H1 (cell line): Measurements from ENCODE around the gene LAG3. TPM values are rescaled to one million over a fixed set of nuclear protein-coding genes. Genes with fewer than 3 reads are reported as not detected.

Experiments
- CTCF ChIA-PET: fragments of 300-600 bp; sonication (Branson Sonifier 250); formaldehyde crosslinking; loops from one replicate; lab custom pipeline; 2021; ENCODE audit not compliant: partially characterized antibody; lab: Charles Lee
- POLR2A ChIA-PET: fragments of 300-600 bp; sonication (Branson Sonifier 250); formaldehyde crosslinking; loops from one replicate; lab custom pipeline; 2021; ENCODE audit warnings: inconsistent platforms; ENCODE audit not compliant: partially characterized antibody; lab: Charles Lee
- DNase-seq, 2 experiments: peaks; one replicate each; pipeline versions ENCODE4 v3.0.0 to v3.0.0-alpha.2; 2010 to 2022; ENCODE audit warnings: low spot score in 2 of 2, low read depth in 1 of 2, mixed read lengths in 1 of 2
- FAIRE-seq: peaks from 2 replicates; lab custom pipeline; 2011; peaks lifted over from hg19 to GRCh38; lab: Jason Lieb, UNC
- H2AFZ ChIP-seq: 2 replicates; pipeline ENCODE4 v1.8.1; 2012; ENCODE audit warnings: low read length, inconsistent platforms
- H2AK5ac ChIP-seq: 2 replicates; pipeline ENCODE4 v1.6.1; 2013; ENCODE audit warnings: low read depth, low read length
- H2BK120ac ChIP-seq: replicated peaks from 2 replicates; pipeline ENCODE3; 2013; ENCODE audit warnings: low read depth, low read length, inconsistent platforms
- H2BK12ac ChIP-seq: 2 replicates; pipeline ENCODE4 v1.6.1; 2013; ENCODE audit warnings: low read depth, low read length
- H2BK15ac ChIP-seq: 2 replicates; pipeline ENCODE4 v1.6.1; 2013; ENCODE audit warnings: low read length
- H2BK20ac ChIP-seq: 2 replicates; pipeline ENCODE4 v1.6.1; 2013; ENCODE audit warnings: low read length
- H2BK5ac ChIP-seq: 2 replicates; pipeline ENCODE4 v1.6.1; 2013; ENCODE audit warnings: low read depth, low read length
- H3K14ac ChIP-seq: 2 replicates; pipeline ENCODE4 v1.6.1; 2013; ENCODE audit warnings: inconsistent platforms; ENCODE audit not compliant: insufficient read length
- H3K18ac ChIP-seq: 2 replicates; pipeline ENCODE4 v1.6.1; 2013; ENCODE audit warnings: low read length; ENCODE audit errors: extremely low read depth
- H3K23ac ChIP-seq: 2 replicates; pipeline ENCODE4 v1.6.1; 2013; ENCODE audit warnings: inconsistent platforms; ENCODE audit not compliant: insufficient read length
- H3K23me2 ChIP-seq: 2 replicates; pipeline ENCODE4 v1.6.1; 2013; ENCODE audit warnings: low read depth, low read length
- H3K27ac ChIP-seq: 2 replicates; pipeline ENCODE4 v1.6.1; 2011; ENCODE audit warnings: low read depth, low read length, inconsistent platforms
- H3K27me3 ChIP-seq, 4 experiments: replicated peaks in 1 of 4; 1 replicate in 1 of 4; 2 replicates in 3 of 4; pipeline versions ENCODE4 v1.6.1 to v1.8.1; 2011 to 2013; ENCODE audit warnings: low read length in 3 of 4, mild to moderate bottlenecking in 3 of 4, inconsistent platforms in 2 of 4, mixed read lengths in 2 of 4, moderate library complexity in 1 of 4; ENCODE audit not compliant: control insufficient read depth in 3 of 4, insufficient read depth in 3 of 4; ENCODE audit errors: extremely low read depth in 1 of 4
- H3K36me3 ChIP-seq, 4 experiments: 2 replicates each; pipeline versions ENCODE4 v1.6.1 to v1.8.1; 2011 to 2013; ENCODE audit warnings: mild to moderate bottlenecking in 4 of 4, low read length in 3 of 4, moderate library complexity in 2 of 4, control low read depth in 1 of 4, inconsistent platforms in 1 of 4; ENCODE audit not compliant: insufficient read depth in 4 of 4, control insufficient read depth in 2 of 4
- H3K4ac ChIP-seq: replicated peaks from 2 replicates; pipeline ENCODE3; 2013; ENCODE audit warnings: low read length, low read depth, mixed read lengths, inconsistent platforms; ENCODE audit not compliant: insufficient read length
- H3K4me1 ChIP-seq, 4 experiments: replicated peaks in 1 of 4; 1 replicate in 1 of 4; 2 replicates in 3 of 4; pipeline versions ENCODE4 v1.6.1 to v1.8.1; 2011 to 2013; ENCODE audit warnings: low read length in 3 of 4, inconsistent platforms in 2 of 4, mixed read lengths in 1 of 4; ENCODE audit not compliant: insufficient read depth in 4 of 4, control insufficient read depth in 3 of 4
- H3K4me2 ChIP-seq, 2 experiments: 2 replicates each; pipeline versions ENCODE4 v1.6.1 to v1.8.1; 2011 to 2013; ENCODE audit warnings: low read depth in 2 of 2, low read length in 2 of 2, control low read depth in 1 of 2, inconsistent platforms in 1 of 2, mild to moderate bottlenecking in 1 of 2; ENCODE audit not compliant: insufficient read depth in 1 of 2
- H3K4me3 ChIP-seq, 4 experiments: fragments of 200-600, 300-600 bp in 1 of 4; sonication (generic), shearing (Covaris generic), sonication (Bioruptor Twin) in 1 of 4; 2 replicates each; pipeline versions ENCODE4 v1.5.1 to v1.8.1; 2011 to 2016; ENCODE audit warnings: low read length in 4 of 4, low read depth in 3 of 4, control low read depth in 2 of 4, inconsistent platforms in 2 of 4, mild to moderate bottlenecking in 2 of 4, mixed read lengths in 1 of 4, moderate library complexity in 1 of 4; ENCODE audit not compliant: insufficient read depth in 2 of 4; ENCODE audit errors: extremely low read depth in 1 of 4
- H3K56ac ChIP-seq: replicated peaks from 2 replicates; pipeline ENCODE3; 2013; ENCODE audit warnings: low read depth, mild to moderate bottlenecking, mixed read lengths, low read length, inconsistent platforms; ENCODE audit not compliant: insufficient read length
- H3K79me1 ChIP-seq: 2 replicates; pipeline ENCODE4 v1.6.1; 2013; ENCODE audit warnings: low read depth, low read length, control low read depth
- H3K79me2 ChIP-seq, 2 experiments: 2 replicates each; pipeline versions ENCODE4 v1.6.1 to v1.8.1; 2012 to 2013; ENCODE audit warnings: low read length in 2 of 2, mild to moderate bottlenecking in 2 of 2, inconsistent platforms in 1 of 2; ENCODE audit not compliant: insufficient read depth in 2 of 2, control insufficient read depth in 1 of 2
- H3K9ac ChIP-seq, 4 experiments: replicated peaks in 1 of 4; 1 replicate in 1 of 4; 2 replicates in 3 of 4; pipeline versions ENCODE4 v1.6.1 to v1.8.1; 2011 to 2013; ENCODE audit warnings: low read depth in 3 of 4, low read length in 3 of 4, control low read depth in 2 of 4, mild to moderate bottlenecking in 2 of 4, moderate library complexity in 2 of 4, inconsistent platforms in 1 of 4; ENCODE audit errors: extremely low read depth in 1 of 4
- H3K9me3 ChIP-seq, 2 experiments: 2 replicates each; pipeline versions ENCODE4 v1.6.1 to v1.8.1; 2012 to 2013; ENCODE audit warnings: mild to moderate bottlenecking in 2 of 2, moderate library complexity in 2 of 2, control low read depth in 1 of 2, inconsistent platforms in 1 of 2, low read depth in 1 of 2, low read length in 1 of 2, mixed read lengths in 1 of 2; ENCODE audit not compliant: insufficient read depth in 2 of 2
- H4K20me1 ChIP-seq, 2 experiments: replicated peaks in 1 of 2; 2 replicates each; pipeline versions ENCODE3 to v1.8.1; 2011 to 2013; ENCODE audit warnings: inconsistent platforms in 2 of 2, low read length in 2 of 2, mild to moderate bottlenecking in 1 of 2; ENCODE audit not compliant: insufficient read depth in 2 of 2, control insufficient read depth in 1 of 2
- H4K5ac ChIP-seq: 2 replicates; pipeline ENCODE4 v1.6.1; 2013; ENCODE audit warnings: low read length, low read depth, mixed read lengths, inconsistent platforms; ENCODE audit not compliant: insufficient read length
- H4K8ac ChIP-seq: 2 replicates; pipeline ENCODE4 v1.8.0; 2013; ENCODE audit warnings: mild to moderate bottlenecking, moderate library complexity, low read length, inconsistent platforms; ENCODE audit not compliant: insufficient read depth; ENCODE audit errors: extremely low read depth
- H4K91ac ChIP-seq: replicated peaks from 2 replicates; pipeline ENCODE3; 2013; ENCODE audit warnings: low read length, mixed read lengths, inconsistent platforms; ENCODE audit not compliant: insufficient read length
- CBX8 ChIP-seq: fragments of 300-800, 300-1000 bp; sonication (generic); IDR thresholded peaks from 2 replicates; pipeline ENCODE4 v1.7.1; 2016; ENCODE audit warnings: low read depth, low read length, borderline replicate concordance
- EGR1 ChIP-seq: IDR thresholded peaks from 2 replicates; pipeline ENCODE4 v1.6.1; 2011; ENCODE audit warnings: low read depth, low read length, borderline replicate concordance
- KDM4A ChIP-seq: IDR thresholded peaks from one replicate; pipeline ENCODE4 v1.7.1; 2012; ENCODE audit warnings: low read depth, mild to moderate bottlenecking, moderate library complexity, low read length, inconsistent platforms; ENCODE audit not compliant: severe bottlenecking
- SIN3A ChIP-seq, 2 experiments: IDR thresholded peaks in 1 of 2; conservative IDR thresholded peaks in 1 of 2; 2 replicates each; pipeline ENCODE4 v1.6.1; 2011 to 2012; ENCODE audit warnings: low read length in 2 of 2, improper control_type of control experiment in 1 of 2, low read depth in 1 of 2, mild to moderate bottlenecking in 1 of 2
- SP2 ChIP-seq: IDR thresholded peaks from 2 replicates; pipeline ENCODE4 v1.6.1; 2012; ENCODE audit warnings: mild to moderate bottlenecking, low read length, inconsistent platforms
- TAF1 ChIP-seq: IDR thresholded peaks from 2 replicates; pipeline ENCODE4 v1.6.1; 2011; ENCODE audit warnings: mild to moderate bottlenecking, low read depth, low read length
- TBP ChIP-seq: IDR thresholded peaks from 2 replicates; pipeline ENCODE4 v1.6.1; 2011; ENCODE audit warnings: low read depth, low read length, improper control_type of control experiment
- TCF12 ChIP-seq: IDR thresholded peaks from 2 replicates; pipeline ENCODE4 v1.6.1; 2011; ENCODE audit warnings: low read depth, mild to moderate bottlenecking, low read length
- WGBS, 2 experiments: shearing (Covaris generic) in 1 of 2; methylation state at CpG; one replicate each; pipeline versions ENCODE4 v1.1.6 to v1.1.7; 2013 to 2015; ENCODE audit warnings: low lambda C conversion rate in 2 of 2, mixed read lengths in 2 of 2, inconsistent platforms in 1 of 2, low coverage in 1 of 2, missing lambda C conversion rate in 1 of 2; ENCODE audit not compliant: insufficient replicate concordance in 2 of 2, insufficient coverage in 1 of 2, insufficient read length in 1 of 2; ENCODE audit errors: extremely low coverage in 1 of 2, missing lambda C conversion rate in 1 of 2; 5-methylcytosine and 5-hydroxymethylcytosine counted together
- polyA plus RNA-seq, 7 experiments: library from polyadenylated mRNA; depleted of rRNA in 3 of 7; stranded (reverse) in 5 of 7; unstranded in 2 of 7; fragments of >200 nt in 5 of 7; fragments of 200-250 nt in 2 of 7; gene quantifications; 1 replicate in 5 of 7; 2 replicates in 1 of 7; 4 replicates in 1 of 7; pipeline versions ENCODE4 v1.2.1 to v1.2.3, GENCODE V29; 2011 to 2013; ENCODE audit warnings: missing spikeins in 2 of 7, mixed read lengths in 2 of 7
- total RNA-seq: library from RNA; stranded (reverse); fragmentation: NEBNext Ultra II Directional; extraction: Animal tissue kit (Norgen Biotek cat#: 25700); gene quantifications from 2 replicates; pipeline ENCODE4 v1.2.1, GENCODE V29; 2021
- TF ChIP-seq, protein P1 (sequence below): IDR thresholded peaks from 2 replicates; pipeline ENCODE4 v1.6.1; 2012; ENCODE audit warnings: inconsistent platforms
- TF ChIP-seq, protein P2 (sequence below): IDR thresholded peaks from 2 replicates; pipeline ENCODE4 v1.6.1; 2011; ENCODE audit warnings: low read length, improper control_type of control experiment

Gene LAG3
- total and polyA plus RNA-seq, 2 of the 8 experiments (the other 6 are each of a cell fraction or from before 2014, with no cell fraction given) = 1.1 to 3.1 TPM

DNA sequence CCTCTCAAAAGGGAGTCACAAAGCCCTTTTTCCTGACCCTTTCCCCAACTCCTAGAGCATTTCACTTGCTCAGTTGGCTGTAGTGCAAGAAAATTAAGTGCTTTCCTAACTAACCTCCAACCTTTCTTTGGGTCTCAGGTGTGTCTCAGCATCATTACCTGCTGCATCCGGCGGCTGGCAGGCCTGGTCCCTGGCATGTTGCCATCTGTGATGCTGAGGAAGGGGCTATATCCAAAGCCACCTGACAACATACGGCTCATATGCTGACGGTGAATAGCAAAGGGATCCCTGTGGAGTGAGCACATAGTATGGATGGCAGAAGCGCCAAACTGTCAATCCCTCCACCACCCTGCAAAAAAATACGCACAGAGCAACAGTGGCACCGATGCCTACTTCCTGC, 20.6 kb upstream of the LAG3 start:
- no peak overlapping the region for H3K4ac ChIP-seq
- H3K27ac ChIP-seq = no peak overlapping the region
- DNase-seq (no peak), FAIRE-seq (no peak)
- H3K23ac ChIP-seq = no peak overlapping the region
- peaks cover 0 to 4% (median 3%) of the 10 kb centered on the region in 4 experiments; a peak in 5 of 7 replicates for H3K4me1 ChIP-seq
- H4K8ac ChIP-seq = no peak overlapping the region
- H3K79me1 ChIP-seq = peaks cover 7% of the 10 kb centered on the region; the same call in 1 of the 2 replicates
- H3K56ac ChIP-seq = no peak overlapping the region
- H4K5ac ChIP-seq = no peak overlapping the region
- peaks cover 28 to 53% (median 48%) of the 10 kb centered on the region in 4 experiments for H3K36me3 ChIP-seq
- H3K4me2 ChIP-seq = peak overlapping the region; percentile 52 to 78
- H3K18ac ChIP-seq = no peak overlapping the region
- H3K4me3 ChIP-seq = peak overlapping the region; percentile 72 to 91 (median 88); a peak in 7 of 8 replicates
- peaks cover 10% of the 10 kb centered on the region for H3K23me2 ChIP-seq
- no peaks in the 10 kb centered on the region for H3K27me3 ChIP-seq
- no peaks in the 10 kb centered on the region; a peak in 1 of 4 replicates for H3K9me3 ChIP-seq
- CTCF ChIA-PET = interaction anchor here (1.2 to 16.3 kb wide), 13 partner anchors 11 to 133 kb away, joined by 3 to 427 read pairs (median 12); partner anchors contain the start of genes CD4, CDCA3, GNB3 and GPR162
- no peak overlapping the region for H4K91ac ChIP-seq
- H2BK12ac ChIP-seq = no peak overlapping the region
- H2BK5ac ChIP-seq = no peak overlapping the region
- H4K20me1 ChIP-seq = peaks cover 2 to 13% of the 10 kb centered on the region in 2 experiments
- H3K9ac ChIP-seq = peak overlapping the region in 2 of 4 experiments; percentile 0 to 74; a peak in 4 of 7 replicates
- H2AK5ac ChIP-seq = no peak overlapping the region
- no peak overlapping the region for H3K14ac ChIP-seq
- no peak overlapping the region for H2AFZ ChIP-seq
- no peak overlapping the region for H2BK20ac ChIP-seq
- peaks cover 0 to 14% of the 10 kb centered on the region in 2 experiments; a peak in 2 of 4 replicates for H3K79me2 ChIP-seq
- 92% methylated on average over 7 of the region's 7 CpGs; no CpG with 5 or more reads in 1 of the 2 experiments for WGBS, 2 experiments
- H2BK120ac ChIP-seq = no peak overlapping the region
- no peak overlapping the region for H2BK15ac ChIP-seq
- POLR2A ChIA-PET = interaction anchor here (0.9 to 7.0 kb wide), 21 partner anchors 9 to 217 kb away, joined by 3 to 151 read pairs (median 11); partner anchors contain the start of genes COPS7A, GAPDH, GNB3 and GPR162
- no peak for TF ChIP-seq CBX8
- no peak for TF ChIP-seq TCF12
- TF ChIP-seq EGR1 = no peak
- no peak for TF ChIP-seq SIN3A (conservative IDR thresholded peaks at IDR 0.05 in 1 of 2, IDR thresholded peaks at IDR 0.05 in 1 of 2; ENCODE audit: low read depth in 1 of 2, low read length in 2 of 2)
- no peak for TF ChIP-seq SP2
- TF ChIP-seq TBP = no peak
- TF ChIP-seq TAF1 = no peak
- TF ChIP-seq, protein P1, sequence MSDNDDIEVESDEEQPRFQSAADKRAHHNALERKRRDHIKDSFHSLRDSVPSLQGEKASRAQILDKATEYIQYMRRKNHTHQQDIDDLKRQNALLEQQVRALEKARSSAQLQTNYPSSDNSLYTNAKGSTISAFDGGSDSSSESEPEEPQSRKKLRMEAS = no peak
- no peak for TF ChIP-seq KDM4A
- TF ChIP-seq, protein P2, sequence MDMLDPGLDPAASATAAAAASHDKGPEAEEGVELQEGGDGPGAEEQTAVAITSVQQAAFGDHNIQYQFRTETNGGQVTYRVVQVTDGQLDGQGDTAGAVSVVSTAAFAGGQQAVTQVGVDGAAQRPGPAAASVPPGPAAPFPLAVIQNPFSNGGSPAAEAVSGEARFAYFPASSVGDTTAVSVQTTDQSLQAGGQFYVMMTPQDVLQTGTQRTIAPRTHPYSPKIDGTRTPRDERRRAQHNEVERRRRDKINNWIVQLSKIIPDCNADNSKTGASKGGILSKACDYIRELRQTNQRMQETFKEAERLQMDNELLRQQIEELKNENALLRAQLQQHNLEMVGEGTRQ = no peak
